GM19468 (cell line): ENCODE data around the gene UBLCP1.
"Not testable (repeated sequence)": the region's sequence is repeated elsewhere in the genome, so short reads cannot be mapped to it uniquely, and the experiment has no call there.

Experiments used
- ATAC-seq: cut with Tn5 transposase; IDR thresholded peaks from one replicate; pipeline ENCODE4 v1.9.1; 2021; ENCODE audit warnings: mild to moderate bottlenecking, moderate library complexity, moderate number of reproducible peaks; ENCODE audit not compliant: unreplicated experiment; ENCODE audit errors: extremely low read depth

Gene UBLCP1

DNA sequence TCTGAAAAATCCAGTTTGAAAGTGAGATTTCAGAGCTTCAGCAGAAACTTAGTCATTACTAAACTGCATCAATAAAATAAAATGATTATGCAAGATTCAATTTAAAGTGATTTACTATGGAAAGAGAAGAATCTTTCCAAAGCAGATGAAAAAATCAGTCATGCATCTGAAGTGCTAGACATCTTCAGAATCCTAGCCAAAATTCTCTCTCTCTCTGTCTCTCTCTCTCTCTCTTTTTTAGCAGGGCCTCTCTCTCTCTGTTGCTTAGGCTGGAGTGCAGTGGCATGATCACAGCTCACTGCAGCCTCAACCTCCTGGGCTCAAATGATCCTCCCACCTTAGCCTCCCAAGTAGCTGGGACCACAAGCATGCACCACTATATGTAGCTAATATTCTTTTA is 18.2 kb upstream of the UBLCP1 start:
- no peak for ATAC-seq

- ATAC-seq = no peak
These were observed 13.9 kb upstream of the UBLCP1 start for GRCh38 chr5:159249158-159249557.

- ATAC-seq = no peak
These were observed 10.9 kb upstream of the UBLCP1 start for GRCh38 chr5:159252195-159252594.

DNA sequence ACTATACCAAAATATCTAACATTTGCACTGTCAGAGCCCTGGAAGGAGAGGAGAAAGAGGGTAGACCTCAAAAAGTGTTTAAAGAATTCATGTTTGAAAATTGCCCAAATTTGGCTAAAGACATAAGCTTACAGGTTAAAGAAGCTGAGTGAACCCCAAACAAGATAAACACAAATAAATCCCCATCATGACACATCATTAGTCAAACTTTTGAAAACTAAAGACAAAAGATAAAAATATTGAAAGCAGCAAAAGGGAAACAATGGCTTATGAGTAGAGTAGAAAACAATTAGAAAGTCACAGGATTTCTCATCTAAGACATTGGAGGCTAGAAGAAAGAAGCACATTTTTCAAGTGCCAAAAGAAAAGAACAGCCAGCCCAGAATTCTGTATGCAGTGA is 6.1 kb upstream of the UBLCP1 start:
- no peak for ATAC-seq

GRCh38 chr5:159257629-159258283 is 5.3 kb upstream of the UBLCP1 start:
- no peak for ATAC-seq

- no peak for ATAC-seq
These were observed 4.7 kb upstream of the UBLCP1 start for GRCh38 chr5:159258361-159258760.

DNA sequence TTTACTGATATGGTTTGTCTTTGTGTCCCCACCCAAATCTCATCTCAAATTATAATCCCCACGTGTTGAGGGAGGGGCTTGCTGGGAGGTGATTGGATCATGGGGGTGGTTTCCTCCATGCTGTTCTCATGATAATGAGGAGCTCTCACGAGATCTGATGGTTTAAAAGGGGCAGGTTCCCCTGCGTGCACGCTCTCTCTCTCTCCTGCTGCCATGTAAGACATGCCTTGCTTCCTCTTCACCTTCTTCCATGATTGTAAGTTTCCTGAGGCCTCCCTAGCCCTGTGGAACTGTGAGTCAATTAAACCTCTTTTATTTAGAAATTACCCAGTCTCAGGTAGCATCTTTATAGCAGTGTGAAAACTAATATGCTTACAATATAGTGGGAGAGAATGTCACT is 2.9 kb upstream of the UBLCP1 start:
- not testable (repeated sequence) for ATAC-seq

DNA sequence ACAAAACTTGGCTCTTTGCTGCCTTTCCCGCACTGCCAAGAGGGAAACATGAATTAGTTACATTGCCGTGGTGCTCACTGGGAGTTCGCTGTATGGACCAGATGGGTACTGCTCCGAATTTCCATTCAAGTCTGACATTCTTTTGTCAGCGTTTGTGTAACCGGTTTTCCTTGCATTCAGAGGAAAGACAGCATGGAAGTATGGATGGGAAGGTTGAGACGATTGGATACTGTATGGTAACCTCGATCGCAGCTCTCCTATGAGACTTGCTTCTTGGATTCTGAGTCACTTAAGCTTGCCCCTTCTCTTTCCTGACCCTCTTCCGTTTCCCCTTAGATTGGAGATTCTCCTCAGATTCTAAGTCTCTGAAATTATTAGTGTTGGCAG is 625 bp upstream of the UBLCP1 start:
- ATAC-seq = no peak

- no peak for ATAC-seq
These were observed 447 bp downstream of the UBLCP1 start for GRCh38 chr5:159263569-159263905.

GRCh38 chr5:159266764-159267163 is 3.7 kb downstream of the UBLCP1 start:
- ATAC-seq = not testable (repeated sequence)

DNA sequence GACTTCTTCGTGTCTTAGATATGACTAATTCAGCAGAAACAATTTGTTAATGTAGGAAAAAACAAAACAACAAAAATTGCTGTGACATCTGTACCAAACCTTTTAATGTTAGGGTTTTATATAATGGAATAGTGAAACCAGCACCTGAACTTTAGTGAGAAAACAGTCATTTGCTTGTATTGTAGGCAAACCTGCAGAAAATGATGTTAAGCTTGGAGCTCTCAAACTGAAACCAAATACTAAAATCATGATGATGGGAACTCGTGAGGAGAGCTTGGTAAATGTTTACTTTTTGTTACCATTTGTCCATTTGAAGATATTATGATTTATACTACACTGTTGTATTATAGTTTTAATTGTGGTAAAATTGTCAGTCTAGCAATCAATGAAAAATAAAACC is 6.6 kb downstream of the UBLCP1 start:
- ATAC-seq = no peak

GRCh38 chr5:159273923-159274322 is 10.8 kb downstream of the UBLCP1 start:
- no peak for ATAC-seq

- ATAC-seq = no peak
These were observed 11.6 kb downstream of the UBLCP1 start for GRCh38 chr5:159274676-159275075.

DNA sequence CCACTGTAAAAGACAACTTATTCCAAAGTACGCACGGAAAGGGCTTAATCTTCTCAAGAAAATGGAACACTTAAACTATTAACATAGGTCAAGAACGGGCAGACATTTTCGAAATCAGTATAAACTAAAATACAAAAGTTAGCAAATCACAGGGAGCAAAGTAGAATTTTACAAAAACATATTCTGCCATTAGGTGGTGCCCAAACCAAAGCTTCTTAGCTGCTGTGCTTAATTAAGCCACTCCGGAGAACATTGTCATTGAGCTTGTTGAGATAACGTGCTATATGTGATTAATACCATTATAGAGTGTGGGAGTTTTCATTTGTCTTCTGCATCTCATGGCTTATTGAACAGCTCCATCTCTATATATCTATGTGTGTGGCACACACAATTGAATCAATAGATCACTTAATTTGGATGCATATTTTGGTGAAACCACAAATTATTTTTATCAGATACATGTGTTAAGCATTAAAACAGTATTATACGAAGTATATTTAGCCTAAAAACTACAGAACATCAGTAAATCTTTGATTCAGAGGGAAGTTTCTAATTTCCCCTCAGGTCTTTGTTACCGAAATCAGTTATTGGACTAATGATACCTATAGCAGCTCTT is 23.4 kb downstream of the UBLCP1 start:
- ATAC-seq = no peak

DNA sequence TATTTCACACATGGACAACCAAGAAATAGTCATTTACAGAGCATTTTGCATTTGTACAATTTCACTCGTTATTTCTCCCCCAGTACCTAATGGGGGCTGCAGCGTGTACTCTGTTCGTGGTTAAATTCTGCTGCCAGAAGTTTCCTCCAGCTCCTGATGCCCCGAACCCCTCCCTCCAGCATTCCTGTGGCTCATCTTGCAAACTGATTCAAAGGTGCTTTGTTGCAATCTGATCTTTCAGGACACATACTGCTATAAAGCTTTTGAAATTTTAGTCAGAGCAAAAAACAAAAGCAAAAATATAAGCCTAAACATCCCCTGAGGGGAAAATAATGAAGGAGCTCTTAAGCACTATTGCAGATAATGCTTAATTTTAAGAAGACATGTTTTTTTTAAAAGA is 27.7 kb downstream of the UBLCP1 start:
- no peak for ATAC-seq

- no peak for ATAC-seq
These were observed 31.8 kb downstream of the UBLCP1 start for GRCh38 chr5:159294921-159295320.

GRCh38 chr5:159297300-159297699 is 34.2 kb downstream of the UBLCP1 start:
- ATAC-seq = not testable (repeated sequence)

DNA sequence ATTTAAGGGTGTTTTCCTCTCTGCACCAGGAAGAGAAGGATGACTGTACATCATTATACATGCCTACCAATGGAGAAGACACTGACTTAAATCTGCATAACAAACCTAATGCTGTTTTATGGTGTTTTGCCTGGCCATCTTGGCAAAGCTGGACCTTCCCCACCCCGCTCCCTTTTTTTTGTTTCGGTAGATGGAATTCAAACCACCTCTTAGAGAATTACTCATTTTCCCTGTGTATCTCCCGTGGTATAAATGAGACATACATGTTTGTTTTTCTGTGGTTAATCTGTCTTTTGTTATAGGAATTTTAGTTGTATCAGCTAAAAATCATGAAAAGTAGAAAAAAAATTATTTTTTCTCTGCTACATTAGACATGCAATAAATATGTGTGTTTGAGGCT is 38.4 kb downstream of the UBLCP1 start:
- no peak for ATAC-seq

GRCh38 chr5:159301929-159302860 is 39.1 kb downstream of the UBLCP1 start:
- not testable (repeated sequence) for ATAC-seq

DNA sequence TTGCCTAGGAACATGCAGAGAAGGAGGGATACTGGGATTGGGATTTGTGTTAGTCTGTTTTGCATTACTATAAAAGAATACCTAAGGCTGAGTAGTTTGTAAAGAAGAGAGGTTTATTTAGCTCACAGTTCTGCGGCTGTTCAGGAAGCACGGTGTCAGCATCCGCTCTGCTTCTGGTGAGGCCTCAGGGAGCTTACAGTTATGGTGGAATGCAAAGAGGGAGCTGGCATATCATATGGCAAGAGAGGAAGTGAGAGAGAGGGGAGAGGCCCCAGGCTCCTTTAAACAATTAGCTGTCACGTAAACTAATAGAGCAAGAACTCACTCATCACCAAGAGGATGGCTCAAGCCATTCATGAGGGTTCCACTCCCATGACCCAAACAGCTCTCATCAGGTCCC is 40.2 kb downstream of the UBLCP1 start:
- ATAC-seq = no peak

DNA sequence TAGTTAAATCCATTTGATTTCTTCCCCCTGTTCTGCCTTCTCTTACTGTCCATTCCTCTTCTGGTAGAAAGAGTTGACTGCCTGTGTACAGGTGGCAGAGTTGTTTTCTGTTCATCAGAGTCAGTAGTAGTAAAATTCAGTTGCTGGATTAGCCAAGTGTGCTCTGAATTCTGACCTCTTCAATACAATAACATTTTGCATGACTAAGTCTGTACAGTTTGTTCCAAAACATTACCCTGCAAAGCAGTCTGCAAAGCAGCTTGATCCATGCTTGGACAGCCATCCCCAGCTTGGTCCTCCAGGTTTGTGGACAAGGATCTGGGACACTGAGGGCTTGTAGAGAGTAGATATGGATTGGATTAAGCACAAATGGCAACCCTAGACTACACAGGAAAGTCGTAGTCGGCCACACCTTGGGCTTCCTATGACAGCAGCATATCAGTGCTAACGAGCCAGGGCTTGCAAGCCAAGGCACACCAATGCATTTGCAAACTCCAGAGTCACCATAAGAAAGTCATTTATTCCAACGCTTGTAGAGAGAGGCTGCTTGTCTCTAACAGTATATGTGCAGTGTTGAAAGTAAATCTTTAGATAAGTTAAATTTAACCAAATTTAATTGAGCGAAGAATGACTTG is 42.0 kb downstream of the UBLCP1 start:
- ATAC-seq = no peak
